OCI-LY7 (cell line): ENCODE results near the gene PRPF8. TPM values are rescaled to one million over a fixed set of nuclear protein-coding genes. Genes with fewer than 3 reads are reported as not detected.

ENCODE experiments used
- BruUV-seq: library from RNA; stranded (reverse); fragments of 400-500 nt; replicated peaks from 2 replicates; lab custom pipeline; 2021; lab: Mats Ljungman, UMichigan
- CTCF ChIA-PET: fragments of 300-600 bp; sonication (Branson Sonifier 250); formaldehyde crosslinking; loops from one replicate; lab custom pipeline; 2022; ENCODE audit warnings: antibody characterized with exemption; ENCODE audit not compliant: unreplicated experiment; lab: Charles Lee
- POLR2A ChIA-PET: fragments of 300-600 bp; sonication (Branson Sonifier 250); formaldehyde crosslinking; loops from one replicate; lab custom pipeline; 2022; ENCODE audit warnings: antibody characterized with exemption; lab: Charles Lee
- DNase-seq: peaks from one replicate; pipeline ENCODE4 v3.0.0-alpha.2; 2015; ENCODE audit warnings: low spot score
- H2AFZ ChIP-seq: fragments of 200-600 bp; sonication (generic), shearing (Covaris generic); 2 replicates; pipeline ENCODE4 v1.6.1; 2014; ENCODE audit warnings: mild to moderate bottlenecking, antibody characterized with exemption, low read length, moderate library complexity
- H3K27ac ChIP-seq: fragments of 200-600 bp; sonication (generic); 2 replicates; pipeline ENCODE4 v1.5.1; 2014; ENCODE audit warnings: mixed run types, low read depth, mild to moderate bottlenecking, moderate library complexity, low read length, inconsistent platforms; ENCODE audit not compliant: poor library complexity, severe bottlenecking
- H3K36me3 ChIP-seq: fragments of 200-600 bp; sonication (generic); 2 replicates; pipeline ENCODE4 v1.6.1; 2014; ENCODE audit warnings: mild to moderate bottlenecking, antibody characterized with exemption, low read length, moderate library complexity, mixed read lengths; ENCODE audit not compliant: insufficient read depth
- H3K4me1 ChIP-seq: fragments of 200-600 bp; sonication (generic); 2 replicates; pipeline ENCODE4 v1.5.1; 2014; ENCODE audit warnings: mild to moderate bottlenecking, low read length; ENCODE audit not compliant: insufficient read depth, poor library complexity, severe bottlenecking
- H3K4me2 ChIP-seq: fragments of 200-600 bp; sonication (generic); 2 replicates; pipeline ENCODE4 v1.6.1; 2014; ENCODE audit warnings: mild to moderate bottlenecking, low read length
- H3K4me3 ChIP-seq: fragments of 200-600 bp; sonication (generic); 2 replicates; pipeline ENCODE4 v1.5.1; 2014; ENCODE audit warnings: mild to moderate bottlenecking, low read depth, low read length; ENCODE audit not compliant: poor library complexity, severe bottlenecking
- H3K79me2 ChIP-seq: fragments of 200-600 bp; sonication (generic); 2 replicates; pipeline ENCODE4 v1.6.1; 2016; ENCODE audit warnings: low read depth, mild to moderate bottlenecking, low read length, moderate library complexity, mixed read lengths; ENCODE audit not compliant: insufficient read depth
- H3K9me2 ChIP-seq: fragments of 200-600 bp; sonication (generic); 2 replicates; pipeline ENCODE4 v1.6.1; 2016; ENCODE audit warnings: mild to moderate bottlenecking, low read length, mixed read lengths; ENCODE audit not compliant: insufficient read depth
- H3K9me3 ChIP-seq: fragments of 200-600 bp; sonication (generic); 2 replicates; pipeline ENCODE4 v1.6.1; 2014; ENCODE audit warnings: mild to moderate bottlenecking, mixed run types, low read length, mixed read lengths
- H4K20me1 ChIP-seq: fragments of 200-600 bp; sonication (generic); 2 replicates; pipeline ENCODE4 v1.6.1; 2014; ENCODE audit warnings: mild to moderate bottlenecking, antibody characterized with exemption, low read length, moderate library complexity, mixed read lengths; ENCODE audit not compliant: insufficient read depth
- EZH2phosphoT487 ChIP-seq: fragments of 200-600 bp; sonication (generic); IDR thresholded peaks from 2 replicates; pipeline ENCODE4 v1.6.1; 2018; ENCODE audit warnings: low read depth, borderline replicate concordance, mild to moderate bottlenecking, mixed run types, antibody characterized with exemption, low read length, moderate library complexity, mixed read lengths
- intact Hi-C: fragments of 100-400 bp; cut with micrococcal nuclease; formaldehyde crosslinking; loops from one replicate; pipeline ENCODE4 v1.10.0; 2022; ENCODE audit not compliant: unreplicated experiment
- total RNA-seq, 2 experiments: library from RNA; depleted of rRNA in 1 of 2; stranded (reverse); fragments of >200 nt in 1 of 2; shearing (Covaris generic) in 1 of 2; gene quantifications; 2 replicates each; pipeline ENCODE4 v1.2.3, GENCODE V29; 2014 to 2022
- TF ChIP-seq, protein P1 (sequence below): fragments of 200-600 bp; sonication (generic); conservative IDR thresholded peaks from 2 replicates; pipeline ENCODE4 v1.5.1; 2014; ENCODE audit warnings: mild to moderate bottlenecking, antibody characterized with exemption, low read length, moderate library complexity, mixed read lengths

The PRPF8 gene
- total RNA-seq, 2 experiments from 2014 or later: 162 to 427 TPM

GRCh38 chr17:1730326-1731193 lies 45.9 kb upstream of the PRPF8 start:
- POLR2A ChIA-PET: no interaction called here
- TF ChIP-seq, protein P1, sequence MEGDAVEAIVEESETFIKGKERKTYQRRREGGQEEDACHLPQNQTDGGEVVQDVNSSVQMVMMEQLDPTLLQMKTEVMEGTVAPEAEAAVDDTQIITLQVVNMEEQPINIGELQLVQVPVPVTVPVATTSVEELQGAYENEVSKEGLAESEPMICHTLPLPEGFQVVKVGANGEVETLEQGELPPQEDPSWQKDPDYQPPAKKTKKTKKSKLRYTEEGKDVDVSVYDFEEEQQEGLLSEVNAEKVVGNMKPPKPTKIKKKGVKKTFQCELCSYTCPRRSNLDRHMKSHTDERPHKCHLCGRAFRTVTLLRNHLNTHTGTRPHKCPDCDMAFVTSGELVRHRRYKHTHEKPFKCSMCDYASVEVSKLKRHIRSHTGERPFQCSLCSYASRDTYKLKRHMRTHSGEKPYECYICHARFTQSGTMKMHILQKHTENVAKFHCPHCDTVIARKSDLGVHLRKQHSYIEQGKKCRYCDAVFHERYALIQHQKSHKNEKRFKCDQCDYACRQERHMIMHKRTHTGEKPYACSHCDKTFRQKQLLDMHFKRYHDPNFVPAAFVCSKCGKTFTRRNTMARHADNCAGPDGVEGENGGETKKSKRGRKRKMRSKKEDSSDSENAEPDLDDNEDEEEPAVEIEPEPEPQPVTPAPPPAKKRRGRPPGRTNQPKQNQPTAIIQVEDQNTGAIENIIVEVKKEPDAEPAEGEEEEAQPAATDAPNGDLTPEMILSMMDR: no peak
- no peak for TF ChIP-seq EZH2phosphoT487
- intact Hi-C loops: no loop called here

GRCh38 chr17:1729966-1730325 lies 45.3 kb upstream of the PRPF8 start:
- Histone ChIP-seq H3K36me3 (peaks cover 9% of the 10 kb centered on the region; the same call in 1 of the 2 replicates), H3K9me3 (no peaks in the 10 kb centered on the region), H3K4me3 (no peak overlapping the region), H2AFZ (no peak overlapping the region), H3K4me1 (peaks cover 7% of the 10 kb centered on the region), H3K9me2 (no peaks in the 10 kb centered on the region), H3K79me2 (peaks cover 8% of the 10 kb centered on the region), H3K4me2 (no peak overlapping the region), H4K20me1 (no peaks in the 10 kb centered on the region), H3K27ac (no peak overlapping the region)
- ChIA-PET CTCF (no interaction called here), POLR2A (no interaction called here)
- DNase-seq: no peak
- BruUV-seq: no TSS peak
- intact Hi-C loops: no loop called here
- TF ChIP-seq, protein P1: no peak
- TF ChIP-seq EZH2phosphoT487: no peak

More at GRCh38 chr17:1730326-1731193, 45.9 kb upstream of the PRPF8 start:
- peaks cover 2% of the 10 kb centered on the region for H3K79me2 ChIP-seq
- peaks cover 1% of the 10 kb centered on the region for H3K4me1 ChIP-seq
- no peaks in the 10 kb centered on the region for H3K9me2 ChIP-seq
- DNase-seq: no peak
- no peak overlapping the region for H3K4me3 ChIP-seq
- H2AFZ ChIP-seq: no peak overlapping the region
- CTCF ChIA-PET: no interaction called here
- H3K4me2 ChIP-seq: no peak overlapping the region
- peaks cover 9% of the 10 kb centered on the region; the same call in 1 of the 2 replicates for H3K36me3 ChIP-seq
- BruUV-seq: no TSS peak
- H4K20me1 ChIP-seq: no peaks in the 10 kb centered on the region
- H3K27ac ChIP-seq: no peak overlapping the region
- H3K9me3 ChIP-seq: no peaks in the 10 kb centered on the region
